Hematopoietic multipotent progenitor cell treated with erythropoietin and hydrocortisone succinate and interleukin-3 and kit ligand, for 6 days (in vitro differentiated cells): ENCODE data around the gene PTPRD.

Source experiments
- DNase-seq: peaks from one replicate; pipeline ENCODE4 v3.0.0-alpha.2; 2015

Gene PTPRD

DNA sequence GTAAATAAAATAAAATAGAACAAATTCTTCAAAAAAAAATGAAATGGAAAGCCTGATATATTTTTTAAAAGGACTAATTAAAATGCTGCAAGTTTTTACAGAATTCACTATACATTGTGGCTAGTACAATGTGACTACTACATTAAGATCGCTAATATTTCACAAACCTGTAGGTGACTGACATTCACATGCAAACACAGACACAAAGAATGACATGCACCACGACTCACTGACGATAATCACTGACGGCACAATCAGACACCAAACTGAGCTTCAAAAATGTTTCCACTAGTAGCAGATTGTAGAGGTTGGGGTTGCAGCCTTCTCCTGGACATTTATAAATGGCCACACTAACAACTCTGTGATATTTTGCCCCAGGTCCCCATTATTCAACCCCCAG lies 2175.5 kb downstream of the PTPRD start:
- DNase-seq: no peak

DNA sequence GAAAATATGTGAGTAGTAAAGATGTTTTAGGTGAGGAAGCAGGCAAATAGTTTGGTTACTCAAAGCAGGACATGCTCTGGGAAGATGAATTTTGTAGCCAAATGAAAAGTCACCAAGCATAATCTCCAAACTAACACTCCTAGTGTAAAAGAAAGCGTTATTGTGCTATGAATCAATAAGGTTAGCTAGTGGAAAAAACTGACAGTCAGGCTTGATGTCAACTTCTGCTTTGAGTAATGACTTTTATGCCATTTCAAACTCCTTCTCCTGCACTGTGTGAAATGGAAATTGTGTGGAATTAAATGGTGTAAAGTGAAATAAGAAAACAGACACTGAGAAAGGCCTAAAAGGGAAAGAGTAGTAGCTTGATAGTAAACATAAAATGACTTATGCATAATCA lies 2176.0 kb downstream of the PTPRD start:
- DNase-seq: no peak

GRCh38 chr9:8434621-8435020 lies 2178.2 kb downstream of the PTPRD start:
- DNase-seq: no peak

GRCh38 chr9:8432224-8432623 lies 2180.6 kb downstream of the PTPRD start:
- DNase-seq: no peak

DNA sequence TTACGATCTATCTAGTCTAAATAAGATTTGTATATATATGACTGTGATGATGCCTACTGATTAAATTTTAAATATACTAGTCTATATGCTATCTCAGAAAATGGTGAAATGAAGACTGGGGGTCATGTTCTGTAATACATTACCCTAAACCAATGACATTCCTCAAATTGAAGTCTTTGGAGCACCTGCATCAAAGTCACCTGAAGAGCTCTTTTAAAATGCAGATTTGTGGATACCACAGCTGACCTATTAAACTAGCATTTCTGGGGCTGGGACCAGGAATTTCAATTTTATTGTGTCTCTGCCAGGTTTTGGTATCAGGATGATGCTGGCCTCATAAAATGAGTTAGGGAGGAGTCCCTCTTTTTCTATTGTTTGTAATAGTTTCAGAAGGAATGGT lies 2181.3 kb downstream of the PTPRD start:
- no peak for DNase-seq

GRCh38 chr9:8430945-8431344 lies 2181.9 kb downstream of the PTPRD start:
- DNase-seq: no peak

GRCh38 chr9:8429768-8430167 lies 2183.0 kb downstream of the PTPRD start:
- DNase-seq: no peak

DNA sequence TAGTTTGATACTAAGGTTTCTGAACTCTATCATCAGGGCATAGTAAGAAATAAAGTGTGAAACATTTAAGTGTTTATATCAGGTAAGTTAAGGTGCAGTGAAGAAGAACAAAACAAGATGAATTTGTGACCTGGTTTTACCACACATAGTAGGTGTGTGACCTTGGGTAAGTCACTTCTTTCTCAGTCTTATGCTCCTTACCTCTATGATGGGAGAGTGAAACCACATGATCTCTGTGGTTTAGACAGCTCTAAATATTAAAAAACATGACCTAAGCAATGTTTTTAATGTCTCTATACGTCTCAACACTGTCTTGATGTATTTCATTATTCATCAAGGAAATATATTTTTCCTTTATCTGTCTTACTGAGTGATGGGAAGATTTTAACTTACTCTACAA lies 2183.6 kb downstream of the PTPRD start:
- no peak for DNase-seq

DNA sequence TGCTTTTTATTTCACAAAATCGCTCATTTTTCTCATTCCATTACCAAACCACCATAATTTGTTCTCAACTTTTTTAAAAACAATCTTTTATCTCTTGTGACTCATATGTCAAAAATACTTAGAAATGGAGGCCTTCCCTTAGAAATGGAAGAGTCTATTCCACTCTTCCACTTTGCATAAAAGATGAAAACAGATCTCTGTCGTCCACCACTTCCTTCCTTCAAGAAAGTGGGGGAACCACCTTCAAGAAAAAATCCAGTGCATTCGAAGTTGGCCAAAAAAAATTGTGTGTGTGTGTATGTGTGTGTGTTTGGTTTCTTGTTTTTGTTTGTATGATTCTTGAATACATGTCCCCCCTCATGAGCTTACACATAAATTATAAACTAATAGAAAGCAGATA lies 2184.4 kb downstream of the PTPRD start:
- DNase-seq: no peak

- DNase-seq: no peak
These were observed 2187.9 kb downstream of the PTPRD start for GRCh38 chr9:8424786-8425410.

GRCh38 chr9:8420416-8420815 lies 2192.4 kb downstream of the PTPRD start:
- DNase-seq: no peak

DNA sequence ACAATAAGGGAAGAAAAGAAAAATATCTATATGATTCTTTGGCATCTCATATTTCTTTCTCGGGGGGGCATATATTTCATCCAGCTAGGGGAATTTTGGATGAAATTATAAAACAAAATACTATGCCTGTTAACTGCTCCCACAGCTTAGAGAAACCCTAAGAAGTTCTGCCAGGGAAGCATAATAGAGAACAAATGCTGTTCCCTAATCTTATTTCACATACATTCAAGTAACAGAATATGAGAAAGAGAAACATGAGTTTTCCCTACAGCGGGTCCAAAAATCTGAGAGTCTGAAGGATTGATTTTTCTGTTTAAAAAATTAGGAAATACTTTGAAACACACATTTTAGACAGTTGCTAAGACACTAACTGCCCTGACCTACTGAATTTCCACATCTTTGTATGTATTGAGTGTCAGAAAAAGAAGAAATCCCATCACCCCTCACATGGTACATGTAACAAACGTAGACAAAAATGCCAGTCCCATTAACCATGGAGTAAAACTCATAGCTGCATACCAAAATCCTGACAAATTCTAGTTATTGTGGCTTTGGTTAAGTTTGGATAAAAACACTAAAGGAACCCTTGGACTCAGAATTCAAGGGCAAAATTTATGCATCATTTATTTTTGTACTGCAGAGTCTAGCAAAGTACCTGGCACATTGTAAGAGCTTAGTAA lies 2193.1 kb downstream of the PTPRD start:
- no peak for DNase-seq

- no peak for DNase-seq
These were observed 2195.5 kb downstream of the PTPRD start for GRCh38 chr9:8417341-8417740.

GRCh38 chr9:8412327-8412726 lies 2200.5 kb downstream of the PTPRD start:
- no peak for DNase-seq

DNA sequence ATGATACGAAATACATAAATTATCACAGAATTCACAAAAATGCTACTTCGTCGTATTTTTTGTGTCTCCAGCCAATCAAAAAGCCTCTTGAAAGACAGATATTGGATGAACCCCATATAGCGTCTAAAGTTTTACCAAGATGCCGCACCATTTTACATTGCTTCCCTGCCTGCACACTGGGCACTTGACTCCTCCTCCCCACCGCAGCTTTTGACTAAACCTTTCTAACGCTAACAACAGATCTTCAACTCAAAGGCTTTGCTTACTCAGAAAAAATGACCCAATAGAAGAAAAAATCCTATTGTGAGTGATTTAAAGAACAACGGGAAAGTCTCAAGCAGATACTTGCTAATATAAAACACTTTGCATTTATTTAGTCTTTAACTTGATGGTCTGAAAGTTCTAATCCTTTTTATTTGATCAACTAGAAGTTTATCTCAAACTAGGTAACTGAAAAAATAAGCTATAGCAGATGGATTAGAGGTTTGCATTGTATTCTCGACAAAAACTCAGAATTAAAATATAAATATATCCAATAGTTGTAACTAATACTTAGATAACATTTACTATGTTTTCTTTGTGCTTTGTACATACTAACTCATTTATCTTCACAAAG lies 2204.1 kb downstream of the PTPRD start:
- DNase-seq: no peak

DNA sequence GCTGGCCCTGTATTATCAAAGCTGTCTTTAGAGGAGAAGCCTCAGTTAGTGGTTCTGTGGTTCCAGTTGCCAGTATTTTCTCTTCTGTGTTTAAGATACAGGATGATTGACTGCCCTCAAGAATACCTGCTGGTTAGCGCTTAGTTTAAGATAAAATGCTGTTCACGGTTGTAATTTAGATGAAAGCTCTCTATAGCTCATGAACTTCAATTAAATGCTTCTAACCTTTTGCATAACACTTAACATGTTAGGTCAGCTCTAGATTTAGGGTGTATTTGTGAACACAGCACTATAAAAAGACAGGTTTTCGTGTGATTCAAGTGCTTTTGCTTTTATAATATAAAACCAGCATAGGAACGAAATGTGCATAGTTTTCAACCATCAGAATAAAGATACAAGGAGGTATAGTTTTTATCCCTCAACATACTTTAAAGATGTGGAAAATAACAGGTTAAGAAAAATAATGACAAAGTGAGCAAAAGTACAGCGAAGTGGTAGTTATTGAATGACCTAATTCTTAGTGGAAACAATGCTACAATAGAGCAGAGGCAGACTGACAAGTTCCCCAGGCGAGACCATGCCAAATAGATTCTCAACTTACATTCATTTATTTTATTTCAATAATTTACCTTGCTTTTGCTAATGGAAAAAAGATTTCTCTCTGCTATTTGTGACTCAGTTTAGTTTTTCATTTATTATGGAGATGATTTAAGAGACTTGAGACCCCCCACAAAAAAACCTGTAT lies 2210.7 kb downstream of the PTPRD start:
- no peak for DNase-seq

- DNase-seq: no peak
These were observed 2212.4 kb downstream of the PTPRD start for GRCh38 chr9:8400378-8400777.

- DNase-seq: no peak
These were observed 2217.8 kb downstream of the PTPRD start for GRCh38 chr9:8395022-8395421.

DNA sequence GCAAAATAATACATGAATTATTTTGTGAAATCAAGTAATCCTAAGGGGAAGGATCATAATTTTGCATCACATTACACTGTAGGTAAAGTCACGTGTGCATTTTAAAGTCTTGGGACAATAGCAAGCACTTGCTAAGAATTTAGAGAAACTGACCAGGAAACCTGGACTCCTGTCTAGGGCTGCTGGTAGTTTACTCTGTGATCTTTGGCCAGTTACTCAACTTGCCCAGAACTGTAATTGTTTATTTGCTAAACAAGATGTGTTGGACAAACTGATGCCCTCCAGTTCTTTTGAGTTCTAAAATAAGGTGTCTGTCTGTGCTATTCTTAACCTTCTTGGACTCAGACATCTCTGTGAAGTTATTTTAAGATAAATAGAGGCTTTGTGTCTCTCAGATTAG lies 2218.5 kb downstream of the PTPRD start:
- no peak for DNase-seq

- DNase-seq: no peak
These were observed 2219.9 kb downstream of the PTPRD start for GRCh38 chr9:8392866-8393265.

- DNase-seq: no peak
These were observed 2221.2 kb downstream of the PTPRD start for GRCh38 chr9:8391566-8391965.

- no peak for DNase-seq
These were observed 2221.7 kb downstream of the PTPRD start for GRCh38 chr9:8391132-8391531.

DNA sequence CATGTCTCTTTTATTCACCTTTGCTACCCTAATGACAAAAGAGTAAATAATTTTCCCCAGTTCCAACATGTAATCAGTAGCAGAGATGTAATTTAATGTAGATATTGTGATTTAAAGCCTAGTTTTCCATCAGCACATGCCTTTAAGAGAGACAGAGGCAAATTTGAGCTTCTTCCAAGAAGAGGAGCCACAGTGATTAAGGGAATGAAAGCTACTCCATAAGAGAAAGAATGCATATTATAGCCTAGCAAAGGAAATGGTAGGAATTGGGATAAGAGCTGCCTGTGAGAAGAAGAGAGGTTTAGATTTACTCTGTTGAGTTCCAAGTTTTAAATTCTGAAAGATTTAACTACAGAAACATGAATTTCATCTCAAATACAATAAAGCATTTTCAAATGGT lies 2222.2 kb downstream of the PTPRD start:
- no peak for DNase-seq

GRCh38 chr9:8389531-8389930 lies 2223.3 kb downstream of the PTPRD start:
- no peak for DNase-seq
